Naive thymus-derived CD4-positive, alpha-beta T cell (primary cell): Measurements from ENCODE around the gene CPA4. TPM values are rescaled to one million over a fixed set of nuclear protein-coding genes. Genes with fewer than 3 reads are reported as not detected.
A peak's percentile ranks its signal among the peaks of the same experiment; 100 is the strongest.

Source experiments
- ATAC-seq: fragments of 150-1000 bp; cut with Tn5 transposase; 2 replicates; pipeline ENCODE4 v1.10.0; 2021; ENCODE audit warnings: mild to moderate bottlenecking, moderate library complexity
- CTCF ChIA-PET: fragments of 350-600 bp; sonication (Branson Sonifier 250); formaldehyde crosslinking; loops from one replicate; lab custom pipeline; 2021; ENCODE audit warnings: antibody characterized with exemption; lab: Charles Lee
- POLR2A ChIA-PET: fragments of 350-600 bp; sonication (Branson Sonifier 250); formaldehyde crosslinking; loops from one replicate; lab custom pipeline; 2021; ENCODE audit warnings: antibody characterized with exemption, inconsistent platforms; lab: Charles Lee
- DNase-seq, 9 donors: peaks; one replicate each; pipeline versions ENCODE4 v3.0.0 to v3.0.0-alpha.2; 2020 to 2022; ENCODE audit warnings: mixed read lengths in 1 of 9
- H3K27ac ChIP-seq: one replicate; pipeline ENCODE4 v1.7.0; 2013; ENCODE audit warnings: mild to moderate bottlenecking, low read depth, low read length, moderate library complexity
- H3K27me3 ChIP-seq, 2 donors: one replicate each; pipeline ENCODE4 v1.7.0; 2013; ENCODE audit warnings: low read length in 2 of 2, mild to moderate bottlenecking in 2 of 2, moderate library complexity in 2 of 2; ENCODE audit not compliant: control insufficient read depth in 2 of 2, insufficient read depth in 2 of 2
- H3K36me3 ChIP-seq, 3 experiments: 1 replicate in 2 of 3; 2 replicates in 1 of 3; pipeline ENCODE4 v1.7.0; 2013; ENCODE audit warnings: low read length in 3 of 3, mild to moderate bottlenecking in 3 of 3, moderate library complexity in 1 of 3; ENCODE audit not compliant: insufficient read depth in 3 of 3, control insufficient read depth in 2 of 3
- H3K4me1 ChIP-seq, 2 donors: one replicate each; pipeline ENCODE4 v1.7.0; 2013; ENCODE audit warnings: low read length in 2 of 2, mild to moderate bottlenecking in 2 of 2, moderate library complexity in 1 of 2; ENCODE audit not compliant: control insufficient read depth in 2 of 2, insufficient read depth in 2 of 2
- H3K4me3 ChIP-seq: 2 replicates; pipeline ENCODE4 v1.7.0; 2013; ENCODE audit warnings: mild to moderate bottlenecking, low read length
- H3K9me3 ChIP-seq, 3 experiments: 1 replicate in 2 of 3; 2 replicates in 1 of 3; pipeline ENCODE4 v1.7.0; 2013; ENCODE audit warnings: low read length in 3 of 3; ENCODE audit not compliant: control insufficient read depth in 2 of 3
- H3K27ac Mint-ChIP-seq, 9 donors: one replicate each; pipeline ENCODE4 v1.8.0; 2020 to 2022; ENCODE audit warnings: mixed read lengths in 9 of 9, mild to moderate bottlenecking in 8 of 9, moderate library complexity in 5 of 9, inconsistent platforms in 2 of 9
- H3K27me3 Mint-ChIP-seq, 5 donors: one replicate each; pipeline ENCODE4 v1.8.0; 2021 to 2022; ENCODE audit warnings: mixed read lengths in 5 of 5, mild to moderate bottlenecking in 1 of 5
- H3K36me3 Mint-ChIP-seq, 5 donors: one replicate each; pipeline ENCODE4 v1.8.0; 2020 to 2022; ENCODE audit warnings: mixed read lengths in 5 of 5, mild to moderate bottlenecking in 3 of 5, inconsistent platforms in 1 of 5
- H3K4me1 Mint-ChIP-seq, 7 donors: one replicate each; pipeline ENCODE4 v1.8.0; 2020 to 2022; ENCODE audit warnings: mixed read lengths in 7 of 7, mild to moderate bottlenecking in 3 of 7, inconsistent platforms in 1 of 7
- H3K4me3 Mint-ChIP-seq, 10 donors: one replicate each; pipeline ENCODE4 v1.8.0; 2020 to 2022; ENCODE audit warnings: mild to moderate bottlenecking in 10 of 10, mixed read lengths in 10 of 10, moderate library complexity in 6 of 10, inconsistent platforms in 2 of 10
- H3K9me3 Mint-ChIP-seq, 11 donors: one replicate each; pipeline ENCODE4 v1.8.0; 2020 to 2022; ENCODE audit warnings: mixed read lengths in 11 of 11, mild to moderate bottlenecking in 4 of 11, inconsistent platforms in 1 of 11, moderate library complexity in 1 of 11
- intact Hi-C, 2 donors: fragments of 100-400 bp; cut with micrococcal nuclease; formaldehyde crosslinking; loops; one replicate each; pipeline ENCODE4 v1.15.1; 2023
- polyA plus RNA-seq, 2 donors: library from polyadenylated mRNA; unstranded; fragments of 300-500 nt; fragmentation: Illumina TruSeq; gene quantifications; one replicate each; pipeline ENCODE4 v1.2.3, GENCODE V29; 2021
- total RNA-seq, 6 experiments: library from RNA in 5 of 6; stranded (reverse) in 5 of 6; gene quantifications; 1 replicate in 5 of 6; 2 replicates in 1 of 6; pipeline ENCODE4 v1.2.3 and lab custom pipeline; 2021 to 2026

The CPA4 gene
- total and polyA plus RNA-seq, 7 experiments from 2014 or later = not detected

DNA sequence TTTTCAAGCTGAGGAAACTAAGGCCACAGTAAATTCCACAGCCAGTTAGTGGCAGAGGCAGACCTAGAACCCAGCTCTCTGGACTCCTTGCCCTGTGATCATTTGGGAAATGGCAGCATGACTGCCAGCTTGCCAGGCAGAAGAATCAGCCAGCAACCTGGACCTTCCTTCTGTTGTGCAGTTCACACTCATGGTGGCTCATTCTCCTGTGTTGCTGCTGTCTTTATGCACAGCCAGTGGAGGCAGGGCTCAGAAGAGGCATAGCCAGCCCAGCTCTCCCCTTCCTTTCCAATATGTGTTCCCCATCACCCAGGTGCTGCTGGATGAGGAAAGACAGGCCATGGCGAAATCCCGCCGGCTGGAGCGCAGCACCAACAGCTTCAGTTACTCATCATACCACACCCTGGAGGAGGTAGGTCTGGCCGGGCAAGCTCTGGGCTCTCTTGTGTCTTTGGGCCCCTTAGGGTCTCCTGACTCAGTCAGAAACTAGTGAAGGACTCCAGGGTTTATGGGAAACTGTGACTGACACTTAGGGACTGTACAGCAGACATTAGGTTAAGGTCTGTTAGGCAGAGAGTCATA is 66.4 kb downstream of the CPA4 start:
- Mint-ChIP-seq H3K4me3 (no peak overlapping the region), H3K9me3 (peaks cover 3 to 22% (median 9%) of the 10 kb centered on the region in 11 donors), H3K27ac (no peak overlapping the region), H3K27me3 (peaks cover 0 to 4% (median 0%) of the 10 kb centered on the region in 5 donors), H3K36me3 (peaks cover 0 to 6% (median 6%) of the 10 kb centered on the region in 5 donors), H3K4me1 (no peaks in the 10 kb centered on the region)
- ChIA-PET CTCF (no interaction called here), POLR2A (interaction anchor here (0.7 kb wide), 1 partner anchor 94 kb away, joined by 3 read pairs; no protein-coding TSS in a partner anchor)
- Histone ChIP-seq H3K27me3 (no peaks in the 10 kb centered on the region), H3K4me1 (no peaks in the 10 kb centered on the region), H3K9me3 (peaks cover 0 to 4% (median 0%) of the 10 kb centered on the region in 3 experiments), H3K4me3 (no peak overlapping the region), H3K36me3 (no peaks in the 10 kb centered on the region), H3K27ac (no peak overlapping the region)
- DNase-seq = no peak
- intact Hi-C loops = no loop called here
- ATAC-seq = no peak

DNA sequence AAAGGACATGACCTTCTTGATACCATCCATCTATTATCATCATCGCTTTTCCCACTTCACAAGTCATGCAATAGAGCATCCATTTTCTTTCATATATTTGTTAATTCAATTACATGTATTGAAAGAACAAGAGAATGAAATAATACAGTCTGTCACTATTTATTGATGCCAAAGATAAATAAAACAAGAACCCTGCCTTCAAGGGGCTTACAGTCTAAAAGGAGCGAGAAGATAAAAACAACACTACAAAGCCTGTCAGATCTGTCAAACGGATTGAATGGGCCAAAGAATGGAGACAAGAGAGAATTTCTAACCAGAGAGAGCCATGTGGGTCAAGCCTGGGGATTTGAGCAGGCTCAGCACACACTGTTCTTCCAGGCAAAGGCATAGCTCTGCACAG is 67.6 kb downstream of the CPA4 start:
- ATAC-seq (no peak), DNase-seq (no peak)
- H3K9me3 Mint-ChIP-seq = peaks cover 3 to 22% (median 9%) of the 10 kb centered on the region in 11 donors
- H3K27me3 Mint-ChIP-seq = peaks cover 0 to 4% (median 0%) of the 10 kb centered on the region in 5 donors
- POLR2A ChIA-PET = no interaction called here
- no peaks in the 10 kb centered on the region for H3K36me3 ChIP-seq
- peaks cover 0 to 6% (median 0%) of the 10 kb centered on the region in 7 donors for H3K4me1 Mint-ChIP-seq
- no peak overlapping the region for H3K4me3 ChIP-seq
- H3K27ac Mint-ChIP-seq = no peak overlapping the region
- H3K27me3 ChIP-seq = no peaks in the 10 kb centered on the region
- CTCF ChIA-PET = no interaction called here
- H3K9me3 ChIP-seq = peaks cover 0 to 4% (median 0%) of the 10 kb centered on the region in 3 experiments
- peaks cover 0 to 6% (median 6%) of the 10 kb centered on the region in 5 donors for H3K36me3 Mint-ChIP-seq
- H3K4me3 Mint-ChIP-seq = no peak overlapping the region
- no peak overlapping the region for H3K27ac ChIP-seq
- intact Hi-C loops = no loop called here
- H3K4me1 ChIP-seq = no peaks in the 10 kb centered on the region

DNA sequence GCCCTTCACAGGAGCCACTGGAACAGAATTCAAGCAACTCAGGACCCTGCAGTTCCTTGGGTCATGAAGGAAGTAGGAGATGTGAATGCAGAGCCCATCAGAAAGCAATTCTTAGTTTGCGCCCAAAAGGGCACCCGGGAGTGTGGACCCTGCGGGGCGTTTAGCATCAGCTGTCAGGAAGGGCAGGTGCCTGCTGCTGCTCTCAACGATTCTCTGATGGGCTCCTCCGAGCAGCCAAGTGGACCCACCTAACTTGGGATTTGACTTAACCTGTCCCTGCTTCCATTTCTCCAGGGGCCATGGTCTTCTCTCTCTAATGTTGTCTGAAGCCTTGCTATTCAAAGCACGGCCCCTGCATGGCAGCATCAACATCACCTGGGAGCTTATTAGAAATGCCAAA is 68.7 kb downstream of the CPA4 start:
- Histone ChIP-seq H3K4me1 (no peaks in the 10 kb centered on the region), H3K27ac (no peak overlapping the region), H3K27me3 (no peaks in the 10 kb centered on the region), H3K4me3 (no peak overlapping the region), H3K36me3 (no peaks in the 10 kb centered on the region), H3K9me3 (peaks cover 0 to 4% (median 0%) of the 10 kb centered on the region in 3 experiments)
- ChIA-PET CTCF (no interaction called here), POLR2A (no interaction called here)
- Mint-ChIP-seq H3K27ac (no peak overlapping the region), H3K4me3 (no peak overlapping the region), H3K36me3 (peaks cover 0 to 6% (median 6%) of the 10 kb centered on the region in 5 donors), H3K4me1 (peaks cover 0 to 14% (median 7%) of the 10 kb centered on the region in 7 donors), H3K9me3 (peaks cover 3 to 22% (median 9%) of the 10 kb centered on the region in 11 donors), H3K27me3 (peaks cover 0 to 4% (median 0%) of the 10 kb centered on the region in 5 donors)
- ATAC-seq (no peak), DNase-seq (no peak)
- intact Hi-C loops = no loop called here

DNA sequence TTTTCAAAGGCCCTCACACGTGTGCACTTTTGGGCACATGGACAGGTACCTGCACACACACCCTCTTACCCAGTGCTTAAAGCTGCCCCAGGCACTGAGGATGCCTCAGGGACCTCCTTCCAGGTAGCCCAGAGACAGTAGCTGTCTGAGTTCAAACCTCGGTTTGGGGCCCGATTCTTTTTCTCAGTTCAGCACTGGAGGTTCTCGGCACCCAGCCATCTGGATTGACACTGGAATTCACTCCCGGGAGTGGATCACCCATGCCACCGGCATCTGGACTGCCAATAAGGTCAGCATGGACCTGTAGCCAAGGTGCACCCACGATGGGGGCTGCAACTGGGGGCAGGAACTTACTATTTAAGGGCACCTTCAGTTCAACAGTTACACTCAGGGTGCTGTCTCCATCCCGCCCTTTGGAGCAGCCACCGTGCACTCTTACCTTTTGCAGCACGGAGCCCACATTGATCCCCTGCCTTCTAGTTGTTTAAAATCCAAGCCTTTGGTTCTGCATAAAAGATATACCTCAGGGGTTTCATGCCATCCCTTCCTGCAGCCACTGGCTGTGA is 69.4 kb downstream of the CPA4 start:
- DNase-seq = no peak
- Mint-ChIP-seq H3K36me3 (peaks cover 0 to 6% (median 6%) of the 10 kb centered on the region in 5 donors), H3K27ac (no peak overlapping the region), H3K4me1 (peaks cover 0 to 20% (median 13%) of the 10 kb centered on the region in 7 donors), H3K27me3 (peaks cover 0 to 4% (median 0%) of the 10 kb centered on the region in 5 donors), H3K4me3 (no peak overlapping the region), H3K9me3 (peaks cover 3 to 22% (median 9%) of the 10 kb centered on the region in 11 donors)
- POLR2A ChIA-PET = no interaction called here
- intact Hi-C loops = no loop called here
- no peak for ATAC-seq
- Histone ChIP-seq H3K4me1 (no peaks in the 10 kb centered on the region), H3K4me3 (no peak overlapping the region), H3K27ac (no peak overlapping the region), H3K27me3 (no peaks in the 10 kb centered on the region), H3K9me3 (peaks cover 0 to 4% (median 0%) of the 10 kb centered on the region in 3 experiments), H3K36me3 (no peaks in the 10 kb centered on the region)
- CTCF ChIA-PET = interaction anchor here (0.6 kb wide), 2 partner anchors 45 to 89 kb away, joined by 3 to 4 read pairs; no protein-coding TSS in a partner anchor

DNA sequence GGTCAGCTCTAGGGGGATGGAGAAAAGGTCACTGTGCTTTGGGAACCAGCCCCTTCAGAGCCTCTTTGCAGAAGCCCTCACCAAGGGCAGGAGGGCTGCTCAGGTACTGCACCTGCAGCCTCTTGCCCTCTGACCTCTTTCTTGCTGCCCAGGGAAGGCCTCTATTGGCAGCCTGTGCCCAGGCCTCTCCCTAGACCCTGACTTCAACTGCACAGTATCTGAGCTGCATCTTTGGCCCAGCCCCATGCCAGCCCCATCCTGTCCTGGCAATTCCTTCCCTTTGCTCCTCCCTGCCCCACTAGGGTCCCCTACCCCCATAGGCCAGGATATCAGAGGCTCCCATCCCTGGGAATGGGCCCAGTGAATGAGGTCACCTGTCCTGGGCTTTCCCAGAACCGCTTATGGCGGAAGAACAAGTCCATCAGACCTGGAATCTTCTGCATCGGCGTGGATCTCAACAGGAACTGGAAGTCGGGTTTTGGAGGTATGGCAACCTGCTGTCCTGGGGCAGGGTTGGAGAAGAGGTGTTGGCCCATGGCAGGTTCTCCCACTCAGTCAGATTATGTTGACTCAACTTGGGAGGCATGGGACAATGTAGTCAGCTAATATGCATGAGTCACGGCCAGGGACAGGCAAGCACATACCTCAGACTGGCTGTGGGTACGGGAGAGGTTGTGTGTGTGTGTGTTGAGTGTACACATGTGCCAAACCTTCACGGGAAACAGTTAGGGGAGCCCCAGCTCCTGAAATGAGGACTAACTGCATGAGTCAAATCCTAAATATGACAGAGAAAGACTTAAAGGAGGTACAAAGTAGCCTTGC is 70.3 kb downstream of the CPA4 start:
- Histone ChIP-seq H3K9me3 (peaks cover 0 to 4% (median 0%) of the 10 kb centered on the region in 3 experiments), H3K27me3 (no peaks in the 10 kb centered on the region), H3K4me1 (no peaks in the 10 kb centered on the region), H3K27ac (no peak overlapping the region), H3K4me3 (no peak overlapping the region), H3K36me3 (no peaks in the 10 kb centered on the region)
- Mint-ChIP-seq H3K36me3 (peaks cover 0 to 6% (median 6%) of the 10 kb centered on the region in 5 donors), H3K4me3 (no peak overlapping the region), H3K4me1 (peaks cover 0 to 28% (median 20%) of the 10 kb centered on the region in 7 donors), H3K9me3 (peaks cover 3 to 22% (median 9%) of the 10 kb centered on the region in 11 donors), H3K27me3 (peaks cover 0 to 4% (median 0%) of the 10 kb centered on the region in 5 donors), H3K27ac (no peak overlapping the region)
- intact Hi-C loops = no loop called here
- CTCF ChIA-PET = interaction anchor here (0.6 kb wide), 2 partner anchors 44 to 90 kb away, joined by 3 to 4 read pairs; no protein-coding TSS in a partner anchor
- peak in 1 of 9 donors; percentile 44 for DNase-seq
- POLR2A ChIA-PET = no interaction called here
- ATAC-seq = no peak

DNA sequence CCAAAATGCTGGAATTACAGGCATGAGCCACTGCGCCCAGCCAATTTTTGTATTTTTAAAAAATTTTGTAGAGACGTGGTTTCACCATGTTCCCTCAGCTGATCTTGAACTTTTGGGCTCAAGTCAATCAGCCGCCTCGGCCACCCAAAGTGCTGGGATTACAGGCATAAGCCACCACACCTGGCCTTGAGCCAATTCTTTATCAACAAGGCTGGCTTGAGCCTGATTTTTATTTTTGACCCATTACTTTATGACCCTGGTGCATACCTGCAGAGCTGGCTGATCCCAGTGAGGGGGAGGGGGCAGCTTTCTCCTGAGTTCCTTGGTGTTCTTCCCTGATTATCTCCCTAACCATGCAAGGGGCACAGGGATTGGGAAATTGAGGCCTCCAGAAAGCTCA is 71.5 kb downstream of the CPA4 start:
- intact Hi-C loops = no loop called here
- H3K36me3 ChIP-seq = no peaks in the 10 kb centered on the region
- peaks cover 10 to 40% (median 32%) of the 10 kb centered on the region in 7 donors for H3K4me1 Mint-ChIP-seq
- peaks cover 0 to 11% of the 10 kb centered on the region in 2 donors for H3K4me1 ChIP-seq
- H3K4me3 ChIP-seq = no peak overlapping the region
- H3K27me3 Mint-ChIP-seq = peaks cover 0 to 4% (median 0%) of the 10 kb centered on the region in 5 donors
- ATAC-seq (no peak), DNase-seq (no peak)
- peaks cover 2 to 6% (median 4%) of the 10 kb centered on the region in 5 donors for H3K36me3 Mint-ChIP-seq
- H3K27me3 ChIP-seq = no peaks in the 10 kb centered on the region
- POLR2A ChIA-PET = interaction anchor here (0.6 kb wide), 1 partner anchor 78 kb away, joined by 6 read pairs; no protein-coding TSS in a partner anchor
- peaks cover 3 to 16% (median 6%) of the 10 kb centered on the region in 11 donors for H3K9me3 Mint-ChIP-seq
- no peak overlapping the region for H3K4me3 Mint-ChIP-seq
- CTCF ChIA-PET = no interaction called here
- no peak overlapping the region for H3K27ac Mint-ChIP-seq
- H3K9me3 ChIP-seq = peaks cover 0 to under 1% (median 0%) of the 10 kb centered on the region in 3 experiments
- no peak overlapping the region for H3K27ac ChIP-seq
